PFSK-1 (cell line): ENCODE data around the gene ERC2.

Experiments used
- POLR2AphosphoS5 ChIP-seq: IDR thresholded peaks from 2 replicates; pipeline ENCODE4 v1.6.1; 2012; ENCODE audit warnings: low read depth, mild to moderate bottlenecking, control low read depth, low read length, moderate library complexity
- SIN3A ChIP-seq: IDR thresholded peaks from 2 replicates; pipeline ENCODE4 v1.6.1; 2012; ENCODE audit warnings: mild to moderate bottlenecking, low read length, moderate library complexity, borderline replicate concordance; ENCODE audit not compliant: insufficient read depth
- TAF1 ChIP-seq: IDR thresholded peaks from 2 replicates; pipeline ENCODE4 v1.6.1; 2012; ENCODE audit warnings: low read length, control low read depth, borderline replicate concordance; ENCODE audit not compliant: insufficient read depth
- TF ChIP-seq, protein P1 (sequence below), 2 experiments: IDR thresholded peaks; 2 replicates each; pipeline versions ENCODE4 v1.6.1 to v1.8.0; 2011 to 2012; ENCODE audit warnings: low read depth in 2 of 2, low read length in 2 of 2, control low read depth in 1 of 2, inconsistent platforms in 1 of 2, mild to moderate bottlenecking in 1 of 2, moderate library complexity in 1 of 2; ENCODE audit not compliant: insufficient read depth in 1 of 2

DNA sequence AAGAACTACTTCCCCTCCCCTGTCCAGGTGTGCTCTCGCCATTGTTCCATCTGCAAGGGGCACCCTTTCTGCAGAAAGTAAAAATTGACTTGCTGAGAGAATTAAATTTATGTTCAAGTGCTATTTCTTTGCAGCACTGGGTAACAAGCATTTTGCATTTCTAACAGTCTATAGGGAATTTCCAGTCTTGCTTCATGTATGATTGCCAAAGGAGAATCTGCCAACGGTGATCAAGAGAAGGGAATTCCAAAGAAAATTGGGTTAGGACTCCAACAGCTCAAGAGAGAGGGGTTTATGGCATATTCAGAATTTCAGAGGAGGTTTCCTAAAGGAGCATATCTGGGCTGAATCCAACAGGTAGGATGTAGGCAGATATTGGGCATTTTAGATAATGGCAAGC is 844.5 kb downstream of the ERC2 start:
- TF ChIP-seq SIN3A (no peak), TAF1 (no peak), POLR2AphosphoS5 (no peak)
- TF ChIP-seq, protein P1, sequence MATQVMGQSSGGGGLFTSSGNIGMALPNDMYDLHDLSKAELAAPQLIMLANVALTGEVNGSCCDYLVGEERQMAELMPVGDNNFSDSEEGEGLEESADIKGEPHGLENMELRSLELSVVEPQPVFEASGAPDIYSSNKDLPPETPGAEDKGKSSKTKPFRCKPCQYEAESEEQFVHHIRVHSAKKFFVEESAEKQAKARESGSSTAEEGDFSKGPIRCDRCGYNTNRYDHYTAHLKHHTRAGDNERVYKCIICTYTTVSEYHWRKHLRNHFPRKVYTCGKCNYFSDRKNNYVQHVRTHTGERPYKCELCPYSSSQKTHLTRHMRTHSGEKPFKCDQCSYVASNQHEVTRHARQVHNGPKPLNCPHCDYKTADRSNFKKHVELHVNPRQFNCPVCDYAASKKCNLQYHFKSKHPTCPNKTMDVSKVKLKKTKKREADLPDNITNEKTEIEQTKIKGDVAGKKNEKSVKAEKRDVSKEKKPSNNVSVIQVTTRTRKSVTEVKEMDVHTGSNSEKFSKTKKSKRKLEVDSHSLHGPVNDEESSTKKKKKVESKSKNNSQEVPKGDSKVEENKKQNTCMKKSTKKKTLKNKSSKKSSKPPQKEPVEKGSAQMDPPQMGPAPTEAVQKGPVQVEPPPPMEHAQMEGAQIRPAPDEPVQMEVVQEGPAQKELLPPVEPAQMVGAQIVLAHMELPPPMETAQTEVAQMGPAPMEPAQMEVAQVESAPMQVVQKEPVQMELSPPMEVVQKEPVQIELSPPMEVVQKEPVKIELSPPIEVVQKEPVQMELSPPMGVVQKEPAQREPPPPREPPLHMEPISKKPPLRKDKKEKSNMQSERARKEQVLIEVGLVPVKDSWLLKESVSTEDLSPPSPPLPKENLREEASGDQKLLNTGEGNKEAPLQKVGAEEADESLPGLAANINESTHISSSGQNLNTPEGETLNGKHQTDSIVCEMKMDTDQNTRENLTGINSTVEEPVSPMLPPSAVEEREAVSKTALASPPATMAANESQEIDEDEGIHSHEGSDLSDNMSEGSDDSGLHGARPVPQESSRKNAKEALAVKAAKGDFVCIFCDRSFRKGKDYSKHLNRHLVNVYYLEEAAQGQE (IDR thresholded peaks at IDR 0.05; ENCODE audit: insufficient read depth in 1 of 2, low read depth in 2 of 2, low read length in 2 of 2), result no peak
